Stimulated activated CD4-positive, alpha-beta T cell treated with anti-CD3 and anti-CD28 coated beads, Interleukin-1b, Interleukin-23, amount 100 ng/mL, for 48 hours (primary cell): ENCODE measurements around the gene HPGD.

Experiments used
- DNase-seq: peaks from one replicate; pipeline ENCODE4 v3.0.0-alpha.2; 2020

The HPGD gene

GRCh38 chr4:174464949-174465348 lies 57.3 kb downstream of the HPGD start:
- DNase-seq = no peak

- no peak for DNase-seq
These were observed 60.7 kb downstream of the HPGD start for GRCh38 chr4:174461466-174462106.

- DNase-seq = no peak
These were observed 61.6 kb downstream of the HPGD start for GRCh38 chr4:174460684-174461083.

GRCh38 chr4:174457468-174457867 lies 64.8 kb downstream of the HPGD start:
- DNase-seq = no peak

- DNase-seq = no peak
These were observed 67.3 kb downstream of the HPGD start for GRCh38 chr4:174454815-174455473.

GRCh38 chr4:174451718-174452296 lies 70.5 kb downstream of the HPGD start:
- no peak for DNase-seq

- no peak for DNase-seq
These were observed 71.5 kb downstream of the HPGD start for GRCh38 chr4:174450786-174451125.

GRCh38 chr4:174449944-174450785 lies 72.1 kb downstream of the HPGD start:
- no peak for DNase-seq

GRCh38 chr4:174449152-174449551 lies 73.1 kb downstream of the HPGD start:
- DNase-seq = no peak

GRCh38 chr4:174444390-174444789 lies 77.9 kb downstream of the HPGD start:
- DNase-seq = no peak
